ENCODE measurements around the gene RYR2. TPM values are rescaled to one million over a fixed set of nuclear protein-coding genes. Genes with fewer than 3 reads are reported as not detected.

The RYR2 gene
- total RNA-seq, 4 donors from 2014 or later: 1.2 to 7.0 (median 2.5) TPM

- intact Hi-C loops (cut with DNase I; ENCODE audit: low total_unique reads): no loop called here
- Histone ChIP-seq H3K4me3 (no peak overlapping the region), H3K27me3 (no peaks in the 10 kb centered on the region), H3K27ac (no peak overlapping the region), H3K4me1 (no peaks in the 10 kb centered on the region), H3K36me3 (no peaks in the 10 kb centered on the region), H3K9me3 (no peaks in the 10 kb centered on the region)
- WGBS, 2 donors (ENCODE audit: low coverage in 1 of 2): 94% methylated on average over 6 of the region's 6 CpGs; no CpG with 5 or more reads in 1 of the 2 donors
- in situ Hi-C loops (cut with MboI; ENCODE audit: low pct_ligation_motif_present in 1 of 4, low pct_unique_long_range_greater_than_20kb in 1 of 4, low sequenced_read_pairs in 3 of 4): no loop called here
- DNase-seq: no peak
- no peak for TF ChIP-seq CTCF (IDR thresholded peaks at IDR 0.05)
These were observed 137.5 kb downstream of the RYR2 start for GRCh38 chr1:237179503-237179902.

GRCh38 chr1:237180256-237180655, 138.3 kb downstream of the RYR2 start:
- no peaks in the 10 kb centered on the region for H3K27me3 ChIP-seq
- TF ChIP-seq EP300 (IDR thresholded peaks at IDR 0.05; ENCODE audit: low read depth): no peak
- no peak for TF ChIP-seq CTCF (IDR thresholded peaks at IDR 0.05)
- no peak for TF ChIP-seq POLR2A (IDR thresholded peaks at IDR 0.05)
- TF ChIP-seq POLR2AphosphoS5 (IDR thresholded peaks at IDR 0.05): no peak
- in situ Hi-C loops (cut with MboI; ENCODE audit: low pct_ligation_motif_present in 1 of 4, low pct_unique_long_range_greater_than_20kb in 1 of 4, low sequenced_read_pairs in 3 of 4): no loop called here
- H3K4me3 ChIP-seq: no peak overlapping the region
- no peaks in the 10 kb centered on the region for H3K4me1 ChIP-seq
- no peaks in the 10 kb centered on the region for H3K36me3 ChIP-seq
- no peak overlapping the region for H3K27ac ChIP-seq
- 38 to 59% methylated on average over 1 to 2 of the region's 2 CpGs for WGBS, 2 donors (ENCODE audit: low coverage in 1 of 2)
- intact Hi-C loops (cut with DNase I; ENCODE audit: low total_unique reads): no loop called here
- no peaks in the 10 kb centered on the region for H3K9me3 ChIP-seq
- no peak for DNase-seq

- Histone ChIP-seq H3K36me3 (no peaks in the 10 kb centered on the region), H3K4me1 (no peaks in the 10 kb centered on the region), H3K27me3 (no peaks in the 10 kb centered on the region), H3K27ac (no peak overlapping the region), H3K4me3 (no peak overlapping the region), H3K9me3 (no peaks in the 10 kb centered on the region)
- TF ChIP-seq POLR2A (IDR thresholded peaks at IDR 0.05): no peak
- no peak for TF ChIP-seq POLR2AphosphoS5 (IDR thresholded peaks at IDR 0.05)
- TF ChIP-seq EP300 (IDR thresholded peaks at IDR 0.05; ENCODE audit: low read depth): no peak
- TF ChIP-seq CTCF (IDR thresholded peaks at IDR 0.05): no peak
- DNase-seq: no peak
- in situ Hi-C loops (cut with MboI; ENCODE audit: low pct_ligation_motif_present in 1 of 4, low pct_unique_long_range_greater_than_20kb in 1 of 4, low sequenced_read_pairs in 3 of 4): no loop called here
- whole genome bisulfite sequencing, 2 donors (ENCODE audit: low coverage in 1 of 2): 80% methylated on average over 10 to 12 of the region's 12 CpGs
- intact Hi-C loops (cut with DNase I; ENCODE audit: low total_unique reads): no loop called here
These were observed 139.8 kb downstream of the RYR2 start for GRCh38 chr1:237181743-237182317.

- in situ Hi-C loops (cut with MboI; ENCODE audit: low pct_ligation_motif_present in 1 of 4, low pct_unique_long_range_greater_than_20kb in 1 of 4, low sequenced_read_pairs in 3 of 4): no loop called here
- 78 to 83% methylated on average over 5 to 7 of the region's 7 CpGs for WGBS, 2 donors (ENCODE audit: low coverage in 1 of 2)
- DNase-seq: no peak
- no peak overlapping the region for H3K4me3 ChIP-seq
- TF ChIP-seq CTCF (IDR thresholded peaks at IDR 0.05) (no peak), POLR2AphosphoS5 (IDR thresholded peaks at IDR 0.05) (no peak), POLR2A (IDR thresholded peaks at IDR 0.05) (no peak), EP300 (IDR thresholded peaks at IDR 0.05; ENCODE audit: low read depth) (no peak)
- H3K27me3 ChIP-seq: no peaks in the 10 kb centered on the region
- H3K27ac ChIP-seq: no peak overlapping the region
- H3K4me1 ChIP-seq: no peaks in the 10 kb centered on the region
- intact Hi-C loops (cut with DNase I; ENCODE audit: low total_unique reads): no loop called here
- no peaks in the 10 kb centered on the region for H3K36me3 ChIP-seq
- no peaks in the 10 kb centered on the region for H3K9me3 ChIP-seq
These were observed 142.1 kb downstream of the RYR2 start for GRCh38 chr1:237183963-237184540.
